ENCODE results near the gene NXPH1.

- TF ChIP-seq, protein P1, sequence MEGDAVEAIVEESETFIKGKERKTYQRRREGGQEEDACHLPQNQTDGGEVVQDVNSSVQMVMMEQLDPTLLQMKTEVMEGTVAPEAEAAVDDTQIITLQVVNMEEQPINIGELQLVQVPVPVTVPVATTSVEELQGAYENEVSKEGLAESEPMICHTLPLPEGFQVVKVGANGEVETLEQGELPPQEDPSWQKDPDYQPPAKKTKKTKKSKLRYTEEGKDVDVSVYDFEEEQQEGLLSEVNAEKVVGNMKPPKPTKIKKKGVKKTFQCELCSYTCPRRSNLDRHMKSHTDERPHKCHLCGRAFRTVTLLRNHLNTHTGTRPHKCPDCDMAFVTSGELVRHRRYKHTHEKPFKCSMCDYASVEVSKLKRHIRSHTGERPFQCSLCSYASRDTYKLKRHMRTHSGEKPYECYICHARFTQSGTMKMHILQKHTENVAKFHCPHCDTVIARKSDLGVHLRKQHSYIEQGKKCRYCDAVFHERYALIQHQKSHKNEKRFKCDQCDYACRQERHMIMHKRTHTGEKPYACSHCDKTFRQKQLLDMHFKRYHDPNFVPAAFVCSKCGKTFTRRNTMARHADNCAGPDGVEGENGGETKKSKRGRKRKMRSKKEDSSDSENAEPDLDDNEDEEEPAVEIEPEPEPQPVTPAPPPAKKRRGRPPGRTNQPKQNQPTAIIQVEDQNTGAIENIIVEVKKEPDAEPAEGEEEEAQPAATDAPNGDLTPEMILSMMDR (IDR thresholded peaks at IDR 0.05): no peak
- no peak for TF ChIP-seq RAD21 (IDR thresholded peaks at IDR 0.05; ENCODE audit: low read length)
- TF ChIP-seq GABPA (IDR thresholded peaks at IDR 0.05; ENCODE audit: low read depth): no peak
- TF ChIP-seq, protein P2, sequence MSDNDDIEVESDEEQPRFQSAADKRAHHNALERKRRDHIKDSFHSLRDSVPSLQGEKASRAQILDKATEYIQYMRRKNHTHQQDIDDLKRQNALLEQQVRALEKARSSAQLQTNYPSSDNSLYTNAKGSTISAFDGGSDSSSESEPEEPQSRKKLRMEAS (IDR thresholded peaks at IDR 0.05; ENCODE audit: low read depth): no peak
- no peak for TF ChIP-seq EP300 (IDR thresholded peaks at IDR 0.05; ENCODE audit: borderline replicate concordance in 1 of 2, low read depth in 1 of 2, low read length in 1 of 2)
- no peak for TF ChIP-seq ZBTB33 (IDR thresholded peaks at IDR 0.05; ENCODE audit: borderline replicate concordance, low read depth)
- TF ChIP-seq CHD2 (IDR thresholded peaks at IDR 0.05; ENCODE audit: low read length, partially characterized antibody): no peak
- TF ChIP-seq, protein P3, sequence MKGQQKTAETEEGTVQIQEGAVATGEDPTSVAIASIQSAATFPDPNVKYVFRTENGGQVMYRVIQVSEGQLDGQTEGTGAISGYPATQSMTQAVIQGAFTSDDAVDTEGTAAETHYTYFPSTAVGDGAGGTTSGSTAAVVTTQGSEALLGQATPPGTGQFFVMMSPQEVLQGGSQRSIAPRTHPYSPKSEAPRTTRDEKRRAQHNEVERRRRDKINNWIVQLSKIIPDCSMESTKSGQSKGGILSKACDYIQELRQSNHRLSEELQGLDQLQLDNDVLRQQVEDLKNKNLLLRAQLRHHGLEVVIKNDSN (IDR thresholded peaks at IDR 0.05; ENCODE audit: borderline replicate concordance, low read depth): no peak
Measured at GRCh38 chr7:8411103-8411502, 22.3 kb upstream of the NXPH1 start.

All from SK-N-SH (cell line).